WERI-Rb-1 (cell line): ENCODE measurements around the gene MX1.

ENCODE experiments used
- DNase-seq: peaks from one replicate; pipeline ENCODE4 v3.0.0-alpha.2; 2020
- H3K27ac ChIP-seq: fragments of 250-450 bp; sonication (Bioruptor Pico); 2 replicates; pipeline ENCODE4 v1.5.1; 2020; ENCODE audit warnings: mild to moderate bottlenecking, moderate library complexity
- H3K27me3 ChIP-seq: fragments of 250-450 bp; sonication (Bioruptor Pico); 2 replicates; pipeline ENCODE4 v1.5.1; 2021; ENCODE audit warnings: mild to moderate bottlenecking, low read depth, moderate library complexity; ENCODE audit not compliant: insufficient read depth, severe bottlenecking
- H3K36me3 ChIP-seq: fragments of 250-450 bp; sonication (Bioruptor Pico); 2 replicates; pipeline ENCODE4 v1.5.1; 2020; ENCODE audit warnings: mild to moderate bottlenecking, moderate library complexity
- H3K4me3 ChIP-seq: 2 replicates; pipeline ENCODE4 v1.5.1; 2011; ENCODE audit warnings: low read depth, mild to moderate bottlenecking, control low read depth, low read length
- H3K9me3 ChIP-seq: fragments of 250-450 bp; sonication (Bioruptor Pico); 2 replicates; pipeline ENCODE4 v1.5.1; 2021; ENCODE audit warnings: mild to moderate bottlenecking, moderate library complexity; ENCODE audit not compliant: severe bottlenecking
- CTCF ChIP-seq: IDR thresholded peaks from 2 replicates; pipeline ENCODE4 v1.5.1; 2011; ENCODE audit warnings: low read depth, mild to moderate bottlenecking, control low read depth, inconsistent platforms, low read length

MX1 gene

GRCh38 chr21:41459884-41460534 lies 34.0 kb downstream of the MX1 start:
- H3K27ac ChIP-seq: no peak overlapping the region
- no peaks in the 10 kb centered on the region for H3K27me3 ChIP-seq
- no peak for TF ChIP-seq CTCF
- no peak for DNase-seq
- no peaks in the 10 kb centered on the region for H3K36me3 ChIP-seq
- no peak overlapping the region for H3K4me3 ChIP-seq
- peaks cover 8% of the 10 kb centered on the region for H3K9me3 ChIP-seq

GRCh38 chr21:41460578-41461527 lies 34.8 kb downstream of the MX1 start:
- peak; percentile 81 for DNase-seq
- peaks cover 8% of the 10 kb centered on the region for H3K9me3 ChIP-seq
- peak; percentile 98 for TF ChIP-seq CTCF

GRCh38 chr21:41465176-41465781 lies 39.2 kb downstream of the MX1 start:
- H3K36me3 ChIP-seq: no peaks in the 10 kb centered on the region
- no peak for DNase-seq
- H3K9me3 ChIP-seq: peaks cover 8% of the 10 kb centered on the region
- no peak overlapping the region for H3K27ac ChIP-seq
- no peak for TF ChIP-seq CTCF
- no peak overlapping the region for H3K4me3 ChIP-seq
- no peaks in the 10 kb centered on the region for H3K27me3 ChIP-seq

More at GRCh38 chr21:41460578-41461527, 34.8 kb downstream of the MX1 start:
- Histone ChIP-seq H3K4me3 (no peak overlapping the region), H3K27ac (no peak overlapping the region), H3K27me3 (no peaks in the 10 kb centered on the region), H3K36me3 (no peaks in the 10 kb centered on the region)

GRCh38 chr21:41466024-41466820 lies 40.2 kb downstream of the MX1 start:
- H3K27me3 ChIP-seq: no peaks in the 10 kb centered on the region
- H3K9me3 ChIP-seq: peaks cover 8% of the 10 kb centered on the region
- H3K27ac ChIP-seq: no peak overlapping the region
- TF ChIP-seq CTCF: no peak
- H3K4me3 ChIP-seq: no peak overlapping the region
- no peak for DNase-seq
- no peaks in the 10 kb centered on the region for H3K36me3 ChIP-seq

GRCh38 chr21:41470054-41470453 lies 44.0 kb downstream of the MX1 start:
- Histone ChIP-seq H3K27me3 (no peaks in the 10 kb centered on the region), H3K36me3 (no peaks in the 10 kb centered on the region), H3K9me3 (no peaks in the 10 kb centered on the region), H3K27ac (no peak overlapping the region), H3K4me3 (no peak overlapping the region)
- DNase-seq: no peak
- TF ChIP-seq CTCF: no peak
